SU-DHL-6 (cell line): ENCODE data around the gene PDGFC.

ENCODE experiments used
- EZH2phosphoT487 ChIP-seq: fragments of 200-600 bp; sonication (generic), shearing (Covaris generic); conservative IDR thresholded peaks from 2 replicates; pipeline ENCODE4 v1.6.1; 2018; ENCODE audit warnings: mild to moderate bottlenecking, antibody characterized with exemption, low read length, moderate library complexity, mixed read lengths
- TF ChIP-seq, protein P1 (sequence below): fragments of 200-600 bp; sonication (generic); IDR thresholded peaks from one replicate; pipeline ENCODE4 v1.5.1; 2017; ENCODE audit warnings: antibody characterized with exemption, mild to moderate bottlenecking, low read length, moderate library complexity; ENCODE audit not compliant: insufficient read depth, poor library complexity, severe bottlenecking

DNA sequence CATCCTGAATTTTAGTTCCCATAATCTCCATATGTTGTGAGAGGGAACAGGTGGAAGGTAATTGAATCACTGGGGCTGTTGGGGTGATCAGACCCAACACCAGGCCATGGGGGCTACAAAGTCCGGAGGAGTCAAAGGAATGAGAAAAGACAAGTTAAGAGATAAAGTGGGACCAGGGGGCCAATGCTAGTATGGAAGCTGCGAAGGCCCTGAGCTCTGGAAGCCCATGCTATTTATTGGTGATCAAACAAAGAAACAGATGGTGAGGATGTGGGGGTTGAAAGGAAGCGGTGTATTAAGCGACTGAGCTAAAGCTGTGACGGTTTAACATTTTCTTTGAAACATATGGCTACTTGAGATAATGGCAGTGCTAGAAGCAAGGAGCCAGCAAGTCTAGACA is 132.8 kb downstream of the PDGFC start:
- TF ChIP-seq, protein P1, sequence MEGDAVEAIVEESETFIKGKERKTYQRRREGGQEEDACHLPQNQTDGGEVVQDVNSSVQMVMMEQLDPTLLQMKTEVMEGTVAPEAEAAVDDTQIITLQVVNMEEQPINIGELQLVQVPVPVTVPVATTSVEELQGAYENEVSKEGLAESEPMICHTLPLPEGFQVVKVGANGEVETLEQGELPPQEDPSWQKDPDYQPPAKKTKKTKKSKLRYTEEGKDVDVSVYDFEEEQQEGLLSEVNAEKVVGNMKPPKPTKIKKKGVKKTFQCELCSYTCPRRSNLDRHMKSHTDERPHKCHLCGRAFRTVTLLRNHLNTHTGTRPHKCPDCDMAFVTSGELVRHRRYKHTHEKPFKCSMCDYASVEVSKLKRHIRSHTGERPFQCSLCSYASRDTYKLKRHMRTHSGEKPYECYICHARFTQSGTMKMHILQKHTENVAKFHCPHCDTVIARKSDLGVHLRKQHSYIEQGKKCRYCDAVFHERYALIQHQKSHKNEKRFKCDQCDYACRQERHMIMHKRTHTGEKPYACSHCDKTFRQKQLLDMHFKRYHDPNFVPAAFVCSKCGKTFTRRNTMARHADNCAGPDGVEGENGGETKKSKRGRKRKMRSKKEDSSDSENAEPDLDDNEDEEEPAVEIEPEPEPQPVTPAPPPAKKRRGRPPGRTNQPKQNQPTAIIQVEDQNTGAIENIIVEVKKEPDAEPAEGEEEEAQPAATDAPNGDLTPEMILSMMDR, result no peak
- TF ChIP-seq EZH2phosphoT487, result no peak
